GM23248 (cell line): ENCODE data around the gene RPL15.
"Not testable (repeated sequence)": the region's sequence is repeated elsewhere in the genome, so short reads cannot be mapped to it uniquely, and the experiment has no call there.

Source experiments
- EZH2 ChIP-seq: fragments of 200-600 bp; sonication (generic); IDR thresholded peaks from 2 replicates; pipeline ENCODE4 v1.6.1; 2018; ENCODE audit warnings: antibody characterized with exemption, mild to moderate bottlenecking; ENCODE audit not compliant: insufficient read depth, poor library complexity, severe bottlenecking
- EZH2phosphoT487 ChIP-seq: fragments of 200-600 bp; sonication (generic); IDR thresholded peaks from 2 replicates; pipeline ENCODE4 v1.6.1; 2018; ENCODE audit warnings: antibody characterized with exemption, moderate library complexity, mild to moderate bottlenecking, low read depth; ENCODE audit not compliant: insufficient read depth

GRCh38 chr3:23870663-23871043, 46.3 kb upstream of the RPL15 start:
- not testable (repeated sequence) for TF ChIP-seq EZH2, EZH2phosphoT487
